Colonic mucosa (tissue), 4 donors: ENCODE results near the gene PLEKHB1. TPM values are rescaled to one million over a fixed set of nuclear protein-coding genes. Genes with fewer than 3 reads are reported as not detected.

ENCODE experiments used
- DNase-seq: peaks from one replicate; pipeline ENCODE4 v3.0.0-alpha.2; 2020
- H3K27ac ChIP-seq: fragments of 200-600 bp; one replicate; pipeline ENCODE4 v1.8.0; 2021
- H3K27me3 ChIP-seq: fragments of 200-600 bp; one replicate; pipeline ENCODE4 v1.8.0; 2021
- H3K36me3 ChIP-seq: fragments of 200-600 bp; one replicate; pipeline ENCODE4 v1.8.0; 2021
- H3K4me1 ChIP-seq: fragments of 200-600 bp; one replicate; pipeline ENCODE4 v1.8.0; 2021; ENCODE audit warnings: mild to moderate bottlenecking
- H3K4me3 ChIP-seq: fragments of 200-600 bp; one replicate; pipeline ENCODE4 v1.8.0; 2021
- H3K9ac ChIP-seq, 2 donors: one replicate each; pipeline ENCODE4 v1.7.0; 2013; ENCODE audit warnings: control low read depth in 2 of 2, low read depth in 2 of 2, low read length in 2 of 2
- H3K9me3 ChIP-seq: fragments of 200-600 bp; one replicate; pipeline ENCODE4 v1.8.0; 2021
- intact Hi-C: fragments of 100-400 bp; cut with DNase I; formaldehyde crosslinking; loops from one replicate; pipeline ENCODE4 v1.14.1; 2022
- total RNA-seq, 2 donors: library from RNA; stranded (reverse); fragmentation: NEBNext Ultra II Directional in 1 of 2; extraction: Animal tissue kit (Norgen Biotek cat#: 25700) in 1 of 2; gene quantifications; one replicate each; pipeline ENCODE4 v1.2.1, GENCODE V29; 2021
- TF ChIP-seq, protein P1 (sequence below): fragments of 200-600 bp; IDR thresholded peaks from one replicate; pipeline ENCODE4 v1.8.0; 2022; ENCODE audit warnings: antibody characterized with exemption, mild to moderate bottlenecking
- donor health status: healthy.
- donor health status: DM: no; HTN: no; CAD: no.
- donor health status: DM: no; HTN: no; CAD: no.

The PLEKHB1 gene
- total RNA-seq, 2 donors from 2014 or later = 12.3 to 20.1 TPM

DNA sequence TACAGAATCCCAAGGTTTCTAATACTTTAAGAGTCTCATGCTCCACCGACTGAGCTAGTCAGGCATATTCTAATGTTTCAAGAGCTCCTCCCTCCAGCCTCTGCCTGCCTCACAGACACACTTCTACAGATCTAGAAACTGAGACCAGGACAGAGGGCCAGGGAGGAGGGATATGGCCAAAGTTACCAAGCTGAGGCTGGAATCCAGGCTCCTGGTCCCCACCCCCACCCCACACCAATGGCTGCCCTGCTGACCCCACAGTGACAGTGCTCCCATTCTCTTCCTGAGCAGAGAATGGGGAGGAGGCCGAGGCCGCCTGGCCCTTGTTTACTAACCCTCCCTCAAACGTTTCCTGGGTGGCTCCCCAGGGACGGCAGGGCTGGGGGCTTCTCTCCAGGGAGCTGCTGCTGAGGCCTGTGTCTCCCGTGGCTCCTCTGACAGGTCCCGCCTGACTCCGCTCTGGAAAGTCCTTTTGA is 2.2 kb downstream of the PLEKHB1 start:
- H3K27ac ChIP-seq = no peak overlapping the region
- no peaks in the 10 kb centered on the region for H3K27me3 ChIP-seq
- peaks cover 3% of the 10 kb centered on the region for H3K4me1 ChIP-seq
- no peak for DNase-seq
- H3K9me3 ChIP-seq = no peaks in the 10 kb centered on the region
- H3K9ac ChIP-seq = no peak overlapping the region
- intact Hi-C loops = no loop called here
- no peak overlapping the region for H3K4me3 ChIP-seq
- no peaks in the 10 kb centered on the region for H3K36me3 ChIP-seq
- TF ChIP-seq, protein P1, sequence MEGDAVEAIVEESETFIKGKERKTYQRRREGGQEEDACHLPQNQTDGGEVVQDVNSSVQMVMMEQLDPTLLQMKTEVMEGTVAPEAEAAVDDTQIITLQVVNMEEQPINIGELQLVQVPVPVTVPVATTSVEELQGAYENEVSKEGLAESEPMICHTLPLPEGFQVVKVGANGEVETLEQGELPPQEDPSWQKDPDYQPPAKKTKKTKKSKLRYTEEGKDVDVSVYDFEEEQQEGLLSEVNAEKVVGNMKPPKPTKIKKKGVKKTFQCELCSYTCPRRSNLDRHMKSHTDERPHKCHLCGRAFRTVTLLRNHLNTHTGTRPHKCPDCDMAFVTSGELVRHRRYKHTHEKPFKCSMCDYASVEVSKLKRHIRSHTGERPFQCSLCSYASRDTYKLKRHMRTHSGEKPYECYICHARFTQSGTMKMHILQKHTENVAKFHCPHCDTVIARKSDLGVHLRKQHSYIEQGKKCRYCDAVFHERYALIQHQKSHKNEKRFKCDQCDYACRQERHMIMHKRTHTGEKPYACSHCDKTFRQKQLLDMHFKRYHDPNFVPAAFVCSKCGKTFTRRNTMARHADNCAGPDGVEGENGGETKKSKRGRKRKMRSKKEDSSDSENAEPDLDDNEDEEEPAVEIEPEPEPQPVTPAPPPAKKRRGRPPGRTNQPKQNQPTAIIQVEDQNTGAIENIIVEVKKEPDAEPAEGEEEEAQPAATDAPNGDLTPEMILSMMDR = no peak

DNA sequence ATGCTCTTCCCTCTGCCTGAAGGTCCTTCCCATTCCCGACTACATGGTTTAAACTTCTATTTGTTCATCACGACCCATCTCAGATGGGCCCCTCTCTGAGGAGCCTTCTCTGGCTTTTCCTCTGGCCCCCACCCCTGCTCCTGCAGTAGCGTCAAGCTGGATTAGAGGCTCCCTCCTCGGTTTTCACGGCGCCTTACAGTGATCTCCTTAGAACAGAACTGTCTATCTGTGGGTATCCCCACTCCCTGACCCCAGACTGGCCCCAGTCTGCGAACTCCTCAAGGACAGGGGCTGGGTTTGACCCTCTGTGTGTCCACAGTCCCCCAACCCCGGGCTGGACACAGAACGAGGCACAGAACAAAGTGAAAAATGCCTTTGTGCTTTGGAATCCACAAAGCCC is 2.8 kb downstream of the PLEKHB1 start:
- DNase-seq = no peak
- peaks cover 3% of the 10 kb centered on the region for H3K4me1 ChIP-seq
- no peaks in the 10 kb centered on the region for H3K27me3 ChIP-seq
- H3K27ac ChIP-seq = no peak overlapping the region
- H3K9me3 ChIP-seq = no peaks in the 10 kb centered on the region
- TF ChIP-seq, protein P1 = no peak
- H3K36me3 ChIP-seq = no peaks in the 10 kb centered on the region
- intact Hi-C loops = no loop called here
- H3K9ac ChIP-seq = peak overlapping the region in 1 of 2 donors; percentile 41
- H3K4me3 ChIP-seq = no peak overlapping the region

DNA sequence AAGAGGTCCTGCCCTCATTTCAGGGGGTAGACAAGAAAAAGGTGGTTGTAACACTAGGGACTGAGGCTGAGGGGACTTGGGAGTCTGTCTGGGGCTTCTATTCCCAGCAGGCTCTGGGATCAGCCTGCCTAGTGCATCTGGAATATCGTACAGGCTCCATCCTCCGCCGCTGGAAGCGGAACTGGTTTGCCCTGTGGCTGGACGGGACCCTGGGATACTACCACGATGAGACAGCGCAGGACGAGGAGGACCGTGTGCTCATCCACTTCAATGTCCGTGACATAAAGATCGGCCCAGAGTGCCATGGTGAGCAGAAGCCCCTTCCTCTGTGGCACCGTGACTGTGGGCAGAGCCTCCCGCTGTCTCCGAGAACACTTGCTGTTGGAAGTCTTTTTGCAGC is 4.0 kb downstream of the PLEKHB1 start:
- DNase-seq = no peak
- Histone ChIP-seq H3K9ac (no peak overlapping the region), H3K36me3 (no peaks in the 10 kb centered on the region), H3K27ac (no peak overlapping the region), H3K4me1 (peaks cover 3% of the 10 kb centered on the region), H3K4me3 (no peak overlapping the region), H3K9me3 (no peaks in the 10 kb centered on the region), H3K27me3 (no peaks in the 10 kb centered on the region)
- TF ChIP-seq, protein P1 = no peak
- intact Hi-C loops = no loop called here

DNA sequence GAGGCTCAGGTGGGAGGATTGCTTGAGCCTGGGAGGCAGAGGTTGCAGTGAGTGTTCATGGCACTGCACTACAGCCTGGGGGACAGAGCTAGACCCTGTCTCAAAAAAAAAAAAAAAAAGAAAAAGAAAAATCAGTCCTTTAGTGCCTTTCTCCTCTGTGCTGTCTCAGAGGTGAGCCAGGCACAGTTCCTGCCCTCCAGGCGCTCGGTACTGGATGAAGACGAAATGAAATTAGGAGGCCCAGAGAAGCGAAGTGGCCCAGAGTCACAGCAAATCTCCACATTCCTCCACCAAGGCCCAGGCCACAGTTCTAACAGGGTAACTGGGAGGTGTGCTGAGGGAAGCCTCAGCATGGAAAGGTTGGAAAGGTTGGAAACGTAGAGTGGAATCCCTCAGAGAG is 4.9 kb downstream of the PLEKHB1 start:
- TF ChIP-seq, protein P1 = no peak
- intact Hi-C loops = no loop called here
- Histone ChIP-seq H3K9me3 (no peaks in the 10 kb centered on the region), H3K27ac (no peak overlapping the region), H3K27me3 (no peaks in the 10 kb centered on the region), H3K36me3 (no peaks in the 10 kb centered on the region), H3K4me3 (no peak overlapping the region), H3K4me1 (peaks cover 3% of the 10 kb centered on the region), H3K9ac (no peak overlapping the region)
- DNase-seq = no peak

DNA sequence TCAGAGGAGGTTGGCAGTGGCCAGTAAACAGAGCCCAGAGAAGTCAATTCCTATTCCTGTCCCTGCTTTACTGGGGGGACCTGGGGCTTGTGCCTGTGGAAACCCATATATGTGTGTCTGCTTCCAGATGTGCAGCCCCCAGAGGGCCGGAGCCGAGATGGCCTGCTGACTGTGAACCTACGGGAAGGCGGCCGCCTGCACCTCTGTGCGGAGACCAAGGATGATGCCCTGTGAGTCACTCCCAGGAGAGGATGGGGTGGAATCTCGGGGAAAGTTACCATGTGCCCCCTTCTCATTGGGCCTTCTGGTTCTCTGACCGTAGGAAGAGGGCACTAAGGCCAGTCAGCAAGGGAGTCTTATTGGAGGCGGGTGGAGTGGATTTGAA is 5.3 kb downstream of the PLEKHB1 start:
- no peaks in the 10 kb centered on the region for H3K27me3 ChIP-seq
- H3K4me3 ChIP-seq = no peak overlapping the region
- peaks cover 3% of the 10 kb centered on the region for H3K4me1 ChIP-seq
- H3K27ac ChIP-seq = no peak overlapping the region
- no peaks in the 10 kb centered on the region for H3K36me3 ChIP-seq
- intact Hi-C loops = no loop called here
- DNase-seq = no peak
- no peak overlapping the region for H3K9ac ChIP-seq
- no peaks in the 10 kb centered on the region for H3K9me3 ChIP-seq
- TF ChIP-seq, protein P1 = no peak
